AG08396 (cell line): Measurements from ENCODE around the gene CACNB2.
A peak's percentile ranks its signal among the peaks of the same experiment; 100 is the strongest.

ENCODE experiments used
- DNase-seq: peaks from one replicate; pipeline ENCODE4 v3.0.0; 2012; ENCODE audit warnings: low spot score, mixed read lengths

The CACNB2 gene

DNA sequence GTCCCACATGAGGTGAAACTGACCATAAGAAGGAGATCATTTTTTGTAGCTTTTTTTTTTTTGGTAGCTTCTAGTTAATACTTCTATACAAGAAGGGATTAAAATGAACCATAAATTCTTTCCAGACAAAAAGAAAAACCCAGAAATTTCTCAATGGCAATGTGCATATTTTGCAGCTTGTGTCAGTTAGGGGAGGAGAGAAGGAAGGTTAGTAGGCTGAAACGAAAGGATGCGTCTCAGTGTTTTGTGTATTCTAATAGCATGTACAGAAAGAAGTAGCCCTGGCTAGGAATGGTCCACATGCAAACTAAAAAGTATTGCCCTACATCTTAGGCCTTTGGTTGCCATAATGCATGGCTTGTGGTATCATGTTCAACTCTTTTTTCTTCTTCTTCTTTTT lies 90.6 kb downstream of the CACNB2 start:
- no peak for DNase-seq

DNA sequence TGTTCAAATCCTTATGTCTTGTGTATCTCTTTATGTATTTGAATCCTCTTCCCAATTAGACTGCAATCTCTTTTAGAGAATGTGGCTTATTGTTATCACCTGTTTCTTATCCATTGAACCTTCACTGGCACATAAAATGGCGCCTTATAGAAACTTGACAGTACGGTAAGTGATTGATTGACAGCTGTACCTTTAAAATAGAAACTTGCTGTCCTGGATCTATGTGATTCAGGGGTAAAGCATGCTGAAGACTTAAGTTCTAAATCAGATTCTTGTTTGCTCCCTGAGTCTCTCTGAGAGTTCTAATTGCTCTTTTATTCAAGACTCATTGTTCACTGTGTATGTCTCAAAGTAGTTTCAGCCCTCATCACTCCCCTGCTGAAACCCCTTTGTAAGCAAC lies 91.3 kb downstream of the CACNB2 start:
- DNase-seq: no peak

DNA sequence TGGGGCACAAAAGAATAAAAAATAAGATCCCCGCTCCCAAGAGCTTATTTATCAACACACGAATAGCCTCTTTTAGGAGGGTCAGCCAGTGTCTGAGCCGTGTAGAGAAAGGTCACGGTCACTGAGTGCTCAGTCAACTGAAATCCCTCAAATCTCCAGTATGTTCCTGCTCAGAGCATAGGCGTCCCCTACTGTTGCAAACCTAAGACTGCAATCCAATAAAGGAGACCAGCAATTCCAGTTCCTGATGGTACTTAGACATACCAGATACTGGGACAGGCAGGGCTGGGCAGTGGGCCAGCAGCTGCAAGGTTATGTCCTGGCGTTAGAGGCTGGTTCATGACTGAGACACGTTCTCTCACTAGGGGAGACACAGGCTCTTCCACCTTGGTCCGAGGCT lies 93.6 kb downstream of the CACNB2 start:
- no peak for DNase-seq

DNA sequence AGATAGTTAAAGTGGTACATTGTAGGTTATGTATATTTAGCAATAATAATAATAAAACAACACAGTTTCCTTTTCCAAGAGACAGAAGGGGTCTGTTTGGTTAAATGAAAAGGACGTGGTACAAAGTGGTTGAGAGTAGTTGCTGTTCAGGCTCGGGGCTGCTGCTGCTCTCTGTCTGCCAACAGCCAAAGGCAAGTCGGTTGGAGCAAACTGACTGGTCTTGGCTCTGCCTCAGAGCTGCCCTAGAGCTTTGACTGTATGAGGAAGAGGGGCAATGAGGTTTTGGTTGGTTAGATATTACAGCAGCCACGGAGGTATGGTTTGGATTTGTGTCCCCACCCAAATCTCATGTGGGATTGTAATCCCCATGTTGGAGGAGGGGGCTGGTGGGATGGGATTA lies 95.3 kb downstream of the CACNB2 start:
- no peak for DNase-seq

DNA sequence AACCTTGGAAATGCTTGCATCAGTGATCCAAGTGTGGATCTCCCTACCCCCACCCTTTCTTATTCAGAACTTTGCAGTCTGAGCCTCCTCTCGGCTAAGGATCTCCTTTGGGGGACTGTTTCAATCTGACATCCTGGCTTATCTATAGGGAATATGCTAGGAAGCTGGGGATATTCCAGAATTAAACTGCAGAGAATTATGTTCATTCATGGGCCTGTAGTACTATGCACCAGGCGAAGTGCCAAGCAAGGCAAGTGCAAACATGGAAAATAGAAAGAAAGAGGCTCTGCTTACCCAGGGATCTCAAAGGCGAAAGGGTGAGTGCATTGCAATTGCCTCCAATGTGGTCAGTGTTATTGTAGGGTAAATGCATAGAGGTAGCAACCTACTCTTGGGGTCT lies 96.5 kb downstream of the CACNB2 start:
- no peak for DNase-seq

DNA sequence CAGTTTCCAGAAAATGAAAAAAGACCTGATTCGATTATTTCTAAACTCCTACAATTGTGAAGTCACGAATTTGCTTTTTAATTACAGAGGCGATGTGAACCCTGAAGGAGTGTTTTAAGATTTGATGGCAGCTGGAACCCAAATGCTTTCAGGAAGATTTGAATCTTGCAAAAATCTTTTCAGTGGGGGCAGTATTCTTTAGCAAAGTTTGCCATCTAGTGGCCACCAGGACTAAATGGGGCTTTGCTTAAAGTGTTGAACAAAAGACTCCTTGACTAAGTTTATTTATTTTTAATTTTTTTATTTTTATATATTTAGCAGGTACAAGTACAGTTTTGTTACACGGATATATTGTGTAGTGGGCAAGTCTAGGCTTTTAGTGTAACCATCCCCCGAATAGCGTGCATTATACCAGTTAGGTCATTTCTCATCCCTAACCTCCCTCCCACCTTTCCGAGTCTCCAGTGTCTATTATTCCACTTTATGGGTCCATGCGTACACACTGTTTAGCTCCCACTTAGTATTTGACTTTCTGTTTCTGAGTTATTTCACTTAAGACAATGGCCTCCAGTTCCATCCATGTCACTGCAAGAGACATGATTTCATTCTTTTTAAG lies 98.8 kb downstream of the CACNB2 start:
- peak; percentile 46 for DNase-seq

DNA sequence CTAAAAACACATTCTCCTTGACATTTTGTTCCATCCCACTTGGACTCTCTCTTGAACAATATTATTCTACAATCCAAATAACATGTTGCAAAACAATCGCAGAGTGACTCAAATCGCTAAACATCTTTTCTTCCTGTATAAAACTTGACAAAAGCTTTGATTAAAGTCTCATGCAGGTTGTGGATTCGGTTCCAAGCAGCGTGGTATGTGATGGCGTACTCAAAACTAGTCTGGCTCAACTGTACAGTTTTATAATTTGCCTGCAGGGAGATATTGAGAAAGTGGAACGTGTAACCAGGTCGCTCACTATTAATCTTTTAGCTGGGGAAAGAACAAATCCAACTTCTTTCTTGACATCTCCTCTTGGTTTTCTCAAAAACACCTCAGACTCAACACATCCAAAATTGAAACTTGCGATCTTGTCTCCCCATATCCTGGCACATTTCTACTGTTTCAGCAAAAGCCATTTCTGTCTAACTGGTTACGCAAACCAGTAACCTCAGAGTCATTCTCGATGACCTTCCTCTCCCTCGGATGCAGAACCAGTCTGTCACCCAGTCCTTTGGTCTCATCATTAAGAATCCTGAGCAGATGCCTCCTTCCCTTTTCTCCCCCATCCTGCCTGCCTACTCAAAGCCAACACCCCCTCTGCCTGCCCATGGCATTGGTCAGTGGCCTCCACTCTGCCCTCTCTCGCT lies 100.1 kb downstream of the CACNB2 start:
- DNase-seq: no peak

DNA sequence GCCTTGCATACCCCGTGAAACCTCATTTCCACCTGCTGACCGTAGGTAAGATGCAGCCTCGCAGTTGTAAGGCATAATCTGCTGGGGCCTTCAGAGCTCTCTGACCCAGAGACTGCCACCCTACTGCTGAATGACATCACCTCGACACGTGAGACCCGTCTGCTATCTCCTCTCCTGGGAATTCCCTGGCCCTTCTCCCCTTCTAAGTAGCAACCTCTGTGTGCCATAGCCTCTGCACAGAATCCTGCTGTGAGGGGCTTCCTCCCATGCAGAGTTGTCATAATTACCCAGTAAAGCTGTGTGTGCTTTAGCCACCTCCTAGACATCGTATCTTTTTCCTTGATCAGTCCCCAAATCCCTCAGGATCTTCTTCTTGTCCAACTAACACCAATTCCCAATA lies 106.7 kb downstream of the CACNB2 start:
- no peak for DNase-seq

DNA sequence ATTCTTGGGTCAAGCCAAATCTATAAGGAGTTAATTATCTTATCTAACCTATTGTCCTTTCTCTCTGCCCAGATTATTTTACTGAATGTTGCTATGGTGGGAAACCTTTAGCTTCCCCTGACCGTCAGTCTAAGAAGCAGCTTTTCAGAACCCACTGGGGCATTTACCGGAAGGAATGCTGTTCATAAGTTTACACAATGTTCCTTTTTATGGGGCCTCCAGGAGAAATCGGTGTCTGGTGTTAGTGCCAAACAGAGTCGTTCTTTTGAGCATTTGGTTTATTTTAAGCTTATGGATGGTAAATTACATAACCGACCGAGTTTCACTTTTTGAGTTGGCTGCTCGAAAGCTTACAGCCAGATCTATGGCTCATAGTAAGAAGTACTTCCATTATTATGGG lies 111.9 kb downstream of the CACNB2 start:
- no peak for DNase-seq

DNA sequence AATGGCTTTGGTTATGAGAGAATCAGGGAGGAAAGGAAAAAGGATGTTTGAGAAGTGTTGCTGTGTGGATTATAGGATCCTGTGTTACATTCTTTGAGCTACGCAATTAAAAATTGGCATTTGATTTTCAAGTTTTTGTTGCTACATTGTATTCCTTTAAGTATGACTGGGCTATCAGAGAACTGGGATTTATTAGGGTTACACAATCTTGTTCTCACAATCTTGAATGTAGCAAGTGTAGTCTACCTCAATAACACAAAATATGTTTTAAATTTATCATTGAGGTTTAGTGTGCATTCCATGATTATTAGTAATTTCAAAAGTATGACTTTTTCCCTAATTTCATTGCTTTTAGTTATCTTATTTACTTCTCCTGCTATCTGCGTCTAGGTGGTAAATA lies 113.9 kb downstream of the CACNB2 start:
- no peak for DNase-seq

DNA sequence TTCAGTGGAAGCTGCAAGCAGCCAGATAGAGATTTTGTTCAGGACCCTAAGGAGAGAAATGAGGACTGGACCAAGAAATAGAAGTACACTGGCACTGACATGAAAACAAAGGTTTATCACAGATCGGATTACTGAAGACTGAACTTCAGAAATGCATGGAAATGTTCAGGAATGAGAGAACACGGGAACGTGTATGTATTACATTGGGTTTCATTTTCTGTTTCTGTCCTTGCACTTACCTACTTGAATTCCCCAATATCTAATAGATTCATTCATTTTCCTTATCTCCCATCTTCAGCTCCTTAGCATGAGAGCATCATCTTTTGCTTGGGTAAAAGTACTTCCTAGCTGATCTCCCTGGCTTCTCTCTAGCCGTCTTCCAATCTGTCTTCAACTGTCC lies 114.5 kb downstream of the CACNB2 start:
- no peak for DNase-seq

DNA sequence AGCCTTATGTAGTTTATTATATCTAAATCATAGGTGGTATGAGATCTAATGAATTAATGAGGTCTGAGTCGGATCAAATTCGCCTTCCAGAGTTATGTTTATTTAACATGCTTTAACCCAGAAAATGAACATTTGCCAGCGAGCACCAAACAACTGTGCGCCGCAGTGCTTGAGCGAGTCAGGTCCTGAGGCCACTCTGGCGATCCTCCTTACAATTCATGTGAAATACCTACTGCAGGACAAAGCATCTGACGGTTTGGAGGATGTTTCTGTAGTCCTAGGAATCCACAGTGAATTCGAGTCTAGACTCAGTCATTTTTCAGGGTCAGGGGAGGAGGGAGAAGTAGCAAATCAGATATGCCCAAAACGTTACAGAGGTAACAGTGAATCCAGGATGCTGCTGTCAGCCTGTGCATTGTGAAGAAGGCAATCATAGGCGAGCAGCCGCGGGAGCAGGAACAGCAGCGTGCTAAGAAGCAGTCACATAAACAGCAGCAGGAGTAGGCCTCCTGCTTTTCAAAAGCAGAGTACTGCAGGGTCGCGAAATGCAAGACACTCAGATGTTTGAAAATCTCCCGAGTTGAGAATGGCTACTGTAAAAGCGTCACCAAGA lies 120.2 kb downstream of the CACNB2 start:
- no peak for DNase-seq

DNA sequence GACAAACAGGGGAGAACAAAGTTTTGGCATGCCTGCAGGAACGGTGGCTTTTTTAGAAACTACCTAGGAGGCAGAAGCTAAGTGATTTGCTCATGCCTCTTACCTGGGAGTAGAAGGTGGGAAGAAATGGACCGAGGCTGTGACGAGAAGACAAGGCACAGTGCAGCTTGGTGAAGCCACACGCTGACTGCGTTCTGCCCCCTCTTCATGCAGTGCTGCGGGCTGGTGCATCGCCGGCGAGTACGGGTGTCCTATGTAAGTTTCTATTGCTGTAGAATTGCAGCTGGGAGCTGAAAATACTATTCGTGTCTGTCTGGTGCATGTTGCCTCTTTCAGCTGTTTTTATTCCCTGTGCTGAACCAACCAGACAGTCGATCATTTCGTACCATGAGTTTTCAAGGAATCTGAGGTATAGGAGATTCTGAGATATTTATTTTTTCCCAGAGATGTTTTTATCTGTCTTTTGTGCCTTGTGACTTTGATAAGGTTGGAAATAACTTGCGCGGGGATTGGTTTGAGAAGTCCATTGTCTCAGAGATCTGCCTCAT lies 120.9 kb downstream of the CACNB2 start:
- no peak for DNase-seq

DNA sequence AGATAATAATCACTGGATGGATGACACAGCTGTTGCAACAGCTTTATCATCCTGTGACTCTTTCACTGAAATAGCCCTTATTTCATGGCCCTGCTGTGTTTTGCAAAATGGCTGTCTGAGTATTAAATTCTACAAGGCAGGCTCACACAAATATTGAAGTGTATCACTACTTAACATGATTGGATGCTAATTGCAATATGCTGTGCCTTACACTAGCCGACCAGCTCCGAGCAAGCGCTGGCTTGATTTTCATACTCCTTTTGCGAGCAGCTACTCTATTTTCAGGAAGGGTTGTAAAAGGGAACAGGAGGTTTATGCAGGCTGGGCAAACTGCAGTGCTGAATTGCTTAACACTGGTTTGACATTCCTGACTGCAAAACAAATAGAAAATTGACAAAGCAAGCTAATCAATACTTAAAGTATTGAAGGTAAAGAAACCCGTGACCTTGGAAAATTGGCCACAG lies 121.6 kb downstream of the CACNB2 start:
- no peak for DNase-seq

DNA sequence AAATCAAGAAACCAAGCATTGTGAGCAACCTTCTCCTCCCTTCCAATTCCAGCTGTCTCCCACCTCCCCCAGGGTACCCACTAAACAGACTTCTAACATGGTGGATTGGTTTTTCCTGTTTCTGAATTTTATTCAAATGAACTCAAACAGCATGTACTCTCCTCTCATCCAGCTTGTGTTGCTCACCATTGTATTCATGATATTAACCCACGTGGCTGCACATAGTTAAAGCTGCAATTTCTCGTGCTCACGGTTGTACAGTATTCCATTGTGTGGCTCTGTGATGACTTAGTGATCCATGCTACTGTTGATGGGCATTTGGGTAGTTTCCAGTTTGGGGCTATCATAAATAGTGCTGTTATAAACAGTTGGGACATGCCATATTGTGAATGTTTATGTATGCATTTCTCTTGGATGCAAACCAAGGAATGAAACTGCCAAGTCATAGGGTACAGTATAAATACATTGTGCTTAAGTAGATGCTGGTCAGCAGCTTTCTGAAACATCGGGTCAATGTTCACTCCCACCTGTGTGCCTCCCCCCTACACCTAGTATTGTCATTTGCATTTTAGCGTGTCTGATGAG lies 124.3 kb downstream of the CACNB2 start:
- no peak for DNase-seq

DNA sequence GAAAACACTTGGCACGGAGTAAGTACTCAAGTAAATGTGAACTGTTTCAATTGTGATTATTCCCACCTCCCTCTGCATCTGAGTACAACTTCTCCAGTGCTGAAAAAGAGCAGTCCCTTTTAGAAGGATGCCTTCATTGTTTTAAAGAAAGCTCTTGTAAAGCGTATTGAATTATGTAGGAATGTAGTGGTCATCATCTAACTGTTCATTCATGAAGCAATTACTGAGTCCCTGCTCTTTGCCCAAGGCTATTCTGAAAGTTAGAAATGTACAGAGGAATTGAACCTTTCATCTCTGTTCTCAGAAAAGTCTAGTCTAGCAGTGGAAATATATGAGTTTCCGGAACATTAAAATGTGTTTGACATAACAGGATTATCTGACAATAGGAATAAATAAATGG lies 127.8 kb downstream of the CACNB2 start:
- DNase-seq: no peak

DNA sequence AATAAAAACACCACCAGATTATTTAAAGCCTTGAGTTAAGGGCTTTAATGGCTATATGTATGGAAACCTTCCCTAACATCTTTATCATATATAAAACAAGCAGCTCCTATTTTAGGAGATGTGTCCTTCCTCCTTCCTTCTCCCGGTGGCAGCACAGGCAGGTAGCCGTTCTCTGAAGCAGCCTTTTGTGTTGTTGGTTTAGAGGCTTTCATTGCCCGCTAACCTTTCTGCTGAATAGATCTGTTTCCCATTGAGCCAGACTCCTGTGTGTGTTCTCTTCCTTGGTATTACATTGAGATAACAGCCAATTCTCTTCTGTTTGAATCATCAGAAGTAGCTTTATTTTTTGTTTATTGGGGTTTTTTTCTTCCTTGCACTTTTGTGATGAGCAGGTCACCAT lies 131.3 kb downstream of the CACNB2 start:
- no peak for DNase-seq

DNA sequence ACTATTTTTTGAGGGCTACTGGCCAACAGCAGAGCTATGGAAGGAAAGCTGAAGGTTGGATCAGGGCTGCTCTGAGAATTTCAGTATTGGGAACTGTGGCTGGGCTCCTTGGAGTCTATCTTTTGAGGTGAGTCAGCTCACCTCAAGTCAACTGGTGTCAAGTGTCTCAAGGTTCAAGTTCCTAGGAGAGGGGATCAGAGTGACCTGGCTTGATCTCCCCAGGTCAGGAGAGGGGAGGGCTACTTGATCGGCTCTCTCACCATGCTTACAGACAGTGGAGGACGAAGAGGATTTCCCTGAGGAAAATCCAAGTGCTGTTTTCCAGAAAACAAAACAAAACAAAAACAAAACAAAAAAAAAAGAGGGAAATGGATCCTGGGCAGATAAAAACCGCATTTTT lies 132.8 kb downstream of the CACNB2 start:
- no peak for DNase-seq

DNA sequence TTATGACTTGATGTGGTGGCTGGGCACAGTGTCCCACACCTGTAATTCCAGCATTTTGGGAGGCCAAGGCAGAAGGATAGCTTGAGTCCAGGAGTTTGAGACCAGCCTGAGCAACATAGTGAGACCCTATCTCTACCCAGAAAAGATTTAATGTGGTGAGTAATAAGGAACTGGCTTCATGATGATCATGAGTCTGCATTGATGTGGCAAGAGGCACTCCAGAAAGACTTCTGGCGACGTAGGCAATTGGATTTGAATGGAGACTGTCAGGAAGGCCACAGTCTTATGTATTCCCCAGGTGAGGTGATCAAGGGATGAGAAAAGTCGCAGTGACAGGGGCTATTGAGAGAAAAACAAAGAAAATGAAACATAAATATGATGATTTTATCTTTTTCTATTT lies 138.0 kb downstream of the CACNB2 start:
- no peak for DNase-seq

DNA sequence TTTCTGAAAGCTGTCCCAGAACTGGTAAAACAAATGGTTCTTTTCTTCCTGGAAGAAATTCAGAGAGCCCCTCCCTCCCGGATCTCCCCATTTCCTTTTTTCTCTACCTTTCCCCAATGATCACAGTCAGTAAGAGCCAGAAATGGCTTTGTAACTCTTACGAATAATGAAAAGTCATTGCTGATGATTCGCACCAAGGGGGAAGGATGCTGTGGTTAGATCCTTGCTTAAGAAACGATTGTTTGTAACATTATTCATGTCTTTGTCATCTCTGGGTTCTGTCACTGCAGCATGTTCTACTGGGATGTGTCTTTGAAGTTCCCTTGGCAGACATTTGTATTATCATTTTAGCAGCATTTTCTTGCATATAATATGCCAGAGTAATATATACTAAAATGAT lies 138.9 kb downstream of the CACNB2 start:
- DNase-seq: peak; percentile 21

DNA sequence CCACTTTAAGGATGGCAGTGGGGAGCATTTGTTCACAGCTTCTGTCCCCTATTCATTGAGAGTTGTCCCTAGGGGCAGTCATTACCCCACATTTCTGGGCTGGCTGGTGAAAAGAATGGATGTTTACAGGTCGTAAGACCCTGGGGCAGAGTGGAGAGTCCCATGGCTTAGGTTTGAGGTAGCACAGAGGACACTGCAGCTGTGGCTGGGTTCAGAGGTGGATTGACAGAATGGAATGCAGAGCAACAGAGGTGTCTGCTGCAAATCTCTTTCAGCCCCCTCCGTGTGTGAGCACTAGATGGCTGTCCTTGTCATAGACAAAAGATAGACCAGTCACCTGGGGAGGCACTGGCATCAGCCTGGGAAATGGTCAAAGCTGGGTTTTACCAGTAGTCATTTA lies 141.9 kb downstream of the CACNB2 start:
- no peak for DNase-seq

DNA sequence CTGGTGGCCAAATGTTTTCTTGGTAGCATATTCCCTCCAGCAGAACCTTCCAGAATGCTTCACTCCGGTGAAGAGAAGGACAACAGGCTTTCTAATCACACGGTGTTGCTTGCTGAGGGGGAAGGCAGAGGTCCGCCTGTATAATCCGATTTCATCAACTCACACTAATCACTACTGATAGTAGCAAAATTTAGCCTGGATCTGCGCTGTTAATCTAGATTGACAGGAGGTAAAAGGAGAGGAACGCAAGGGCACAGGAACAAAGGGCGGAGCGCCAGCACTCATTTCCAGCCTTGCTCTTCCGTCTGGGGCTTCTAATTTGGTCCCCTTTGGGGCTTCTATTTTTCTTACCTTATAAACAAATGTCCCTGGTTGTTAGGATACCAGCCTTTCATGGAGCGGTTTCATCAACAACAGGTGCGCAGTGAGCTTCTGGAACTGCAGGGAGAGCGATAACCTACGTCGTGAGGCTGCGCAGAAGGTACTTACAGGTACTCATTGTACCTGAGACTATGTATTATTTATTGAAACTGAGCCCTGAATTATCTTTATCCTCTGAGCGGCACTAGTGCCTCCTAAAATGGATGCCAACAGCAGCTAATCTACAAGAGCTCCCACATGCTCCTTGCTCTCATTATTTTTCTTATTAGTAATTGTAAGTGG lies 150.6 kb downstream of the CACNB2 start:
- DNase-seq: no peak
